Measurements from ENCODE around the gene FCN1.

FCN1 gene

GRCh38 chr9:134889386-134890154, 28.1 kb downstream of the FCN1 start:
- no peak for DNase-seq

DNA sequence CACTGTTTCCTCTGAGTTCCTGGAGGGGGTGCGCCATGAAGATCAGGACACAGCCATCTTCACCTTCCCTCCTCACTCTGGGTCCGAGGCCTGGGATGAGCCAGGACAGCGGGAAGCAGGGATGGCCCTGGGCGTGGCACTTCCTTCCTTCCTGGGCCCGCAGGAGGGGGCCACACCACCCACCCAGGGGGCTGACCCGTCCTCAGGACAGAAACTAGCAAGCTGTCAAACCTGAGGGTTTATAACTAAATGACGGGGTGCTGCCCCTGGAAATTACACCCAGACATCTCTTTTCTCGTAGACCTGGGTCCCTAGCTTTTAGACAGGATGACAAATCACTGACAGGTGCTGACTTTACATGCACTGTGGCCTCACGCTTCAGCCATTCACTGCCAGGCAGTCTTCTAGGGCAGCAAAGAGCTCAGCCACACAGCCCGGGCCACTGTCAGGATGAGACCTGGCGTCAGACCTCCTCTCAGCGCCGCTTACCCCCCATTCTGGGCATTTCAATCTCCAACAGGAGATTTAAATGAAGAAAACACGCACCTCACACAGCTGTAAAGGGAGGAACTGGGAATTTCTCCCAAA, 29.0 kb downstream of the FCN1 start:
- DNase-seq = no peak

DNA sequence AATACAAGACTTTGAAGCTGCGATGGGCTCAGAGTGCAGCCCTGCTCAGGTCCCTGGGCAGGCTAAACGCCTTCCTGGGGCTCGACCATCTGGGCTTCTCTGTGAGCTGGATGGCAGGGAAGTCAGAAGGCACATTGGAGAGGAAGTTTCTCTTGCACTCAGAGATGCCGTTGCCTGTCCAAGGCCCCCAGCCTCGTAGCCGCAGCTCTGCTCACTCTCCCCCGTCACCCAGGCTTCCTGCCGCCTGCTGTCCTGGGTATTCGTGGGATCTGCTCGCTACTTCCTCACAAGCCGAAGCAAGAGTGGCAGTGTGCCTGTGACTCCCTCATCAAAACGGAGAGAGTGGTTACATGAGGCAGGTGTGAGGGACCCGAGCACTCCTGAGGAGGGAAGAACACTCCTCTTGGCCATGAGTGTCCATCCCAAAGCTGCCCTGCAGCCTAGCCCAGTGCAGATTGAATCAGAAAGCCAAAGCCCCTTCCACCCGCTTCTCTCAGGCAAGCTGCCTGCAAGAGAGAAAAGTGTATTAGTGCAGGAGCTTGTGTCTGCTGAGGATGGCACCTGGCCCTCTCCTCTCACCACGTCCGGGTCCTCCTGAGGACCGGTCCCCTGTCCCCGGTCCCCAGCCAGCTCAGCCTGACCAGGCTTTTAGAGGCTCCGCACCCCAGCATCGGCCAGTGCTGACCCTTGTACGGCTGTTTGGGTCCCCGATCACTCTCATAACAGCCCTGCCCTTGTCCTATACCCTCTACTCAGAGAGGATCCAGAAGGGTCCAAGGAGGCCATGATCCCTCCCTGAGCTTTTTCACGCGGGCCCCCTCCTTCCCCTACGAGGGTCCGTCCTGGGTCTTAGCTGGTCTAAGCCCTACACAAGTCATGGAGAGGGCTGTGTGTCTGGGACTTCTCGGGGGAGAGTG, 29.8 kb downstream of the FCN1 start:
- DNase-seq = no peak

DNA sequence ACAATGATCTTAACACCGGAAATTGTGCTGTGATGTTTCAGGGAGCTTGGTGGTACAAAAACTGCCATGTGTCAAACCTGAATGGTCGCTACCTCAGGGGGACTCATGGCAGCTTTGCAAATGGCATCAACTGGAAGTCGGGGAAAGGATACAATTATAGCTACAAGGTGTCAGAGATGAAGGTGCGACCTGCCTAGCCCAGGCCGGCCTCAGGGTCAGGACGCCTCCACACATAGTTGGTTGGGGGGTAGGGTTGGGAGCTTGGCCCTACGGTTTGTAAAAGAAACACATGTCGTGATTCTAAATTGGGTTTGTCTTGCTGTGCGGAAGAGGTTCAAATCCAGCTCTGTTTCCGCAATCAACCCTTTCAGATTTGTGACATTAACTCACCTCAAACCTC, 30.5 kb downstream of the FCN1 start:
- DNase-seq = no peak

GRCh38 chr9:134886413-134886913, 31.2 kb downstream of the FCN1 start:
- DNase-seq = no peak

DNA sequence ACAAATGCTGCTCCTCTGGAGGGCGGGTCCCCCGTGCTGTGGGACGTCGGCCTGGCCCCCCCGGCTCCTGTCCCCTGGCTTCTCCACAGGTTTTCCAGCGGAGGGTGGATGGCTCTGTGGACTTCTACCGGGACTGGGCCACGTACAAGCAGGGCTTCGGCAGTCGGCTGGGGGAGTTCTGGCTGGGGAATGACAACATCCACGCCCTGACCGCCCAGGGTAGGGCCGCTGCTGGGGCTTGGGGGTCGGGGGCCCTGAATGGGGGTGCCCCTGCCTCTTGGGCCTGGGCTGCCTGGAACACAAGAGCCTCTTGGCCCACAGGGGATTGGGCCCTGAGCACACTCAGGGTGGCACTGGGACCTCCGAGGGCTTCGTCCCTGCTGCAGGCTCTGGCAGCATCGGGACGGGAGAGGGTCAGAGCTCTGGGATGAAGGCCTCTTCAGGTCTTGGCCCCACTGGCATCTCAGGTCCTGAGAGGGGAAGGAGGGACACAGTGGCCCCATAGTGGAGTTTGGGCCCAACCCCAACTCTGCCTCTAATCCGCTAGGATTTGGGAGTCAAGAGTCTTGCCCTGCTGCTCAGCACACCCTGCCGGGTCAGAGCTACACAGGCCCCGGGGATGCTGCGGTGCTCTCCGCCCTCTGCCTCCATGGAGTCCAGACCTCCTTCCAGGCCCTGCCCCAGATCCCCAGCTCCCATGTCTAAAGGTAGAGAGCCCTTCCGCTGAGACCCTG, 31.9 kb downstream of the FCN1 start:
- no peak for DNase-seq

DNA sequence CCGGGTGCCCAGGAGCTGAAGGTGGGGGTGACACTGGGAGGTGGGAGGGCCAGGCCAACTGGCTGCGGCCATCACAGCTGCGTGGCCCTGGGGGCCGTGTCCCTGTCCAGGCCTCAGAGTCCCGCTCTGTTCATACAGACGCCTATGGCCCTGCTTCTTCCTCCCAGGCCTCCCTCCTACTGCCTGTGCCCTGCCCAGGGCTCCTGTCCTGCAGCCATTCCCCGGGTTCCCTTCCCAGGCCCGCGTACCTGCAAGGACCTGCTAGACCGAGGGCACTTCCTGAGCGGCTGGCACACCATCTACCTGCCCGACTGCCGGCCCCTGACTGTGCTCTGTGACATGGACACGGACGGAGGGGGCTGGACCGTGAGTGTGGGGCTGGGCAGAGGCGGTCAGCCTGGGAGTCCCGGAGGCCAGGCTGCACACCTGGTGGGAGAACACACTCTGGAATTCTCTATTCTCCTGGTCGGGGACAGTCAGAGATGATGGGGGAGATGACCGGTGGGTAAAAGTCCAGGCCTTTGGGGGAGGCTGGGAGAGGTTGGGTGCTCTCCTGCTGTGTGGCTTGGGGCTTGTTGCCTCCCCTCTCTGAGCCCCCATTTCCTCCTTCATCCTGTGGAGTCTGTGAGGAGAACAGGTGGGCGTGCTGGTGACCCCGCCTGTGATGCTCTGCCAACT, 32.6 kb downstream of the FCN1 start:
- no peak for DNase-seq

- no peak for DNase-seq
Measured at GRCh38 chr9:134884492-134884891, 33.2 kb downstream of the FCN1 start.

DNA sequence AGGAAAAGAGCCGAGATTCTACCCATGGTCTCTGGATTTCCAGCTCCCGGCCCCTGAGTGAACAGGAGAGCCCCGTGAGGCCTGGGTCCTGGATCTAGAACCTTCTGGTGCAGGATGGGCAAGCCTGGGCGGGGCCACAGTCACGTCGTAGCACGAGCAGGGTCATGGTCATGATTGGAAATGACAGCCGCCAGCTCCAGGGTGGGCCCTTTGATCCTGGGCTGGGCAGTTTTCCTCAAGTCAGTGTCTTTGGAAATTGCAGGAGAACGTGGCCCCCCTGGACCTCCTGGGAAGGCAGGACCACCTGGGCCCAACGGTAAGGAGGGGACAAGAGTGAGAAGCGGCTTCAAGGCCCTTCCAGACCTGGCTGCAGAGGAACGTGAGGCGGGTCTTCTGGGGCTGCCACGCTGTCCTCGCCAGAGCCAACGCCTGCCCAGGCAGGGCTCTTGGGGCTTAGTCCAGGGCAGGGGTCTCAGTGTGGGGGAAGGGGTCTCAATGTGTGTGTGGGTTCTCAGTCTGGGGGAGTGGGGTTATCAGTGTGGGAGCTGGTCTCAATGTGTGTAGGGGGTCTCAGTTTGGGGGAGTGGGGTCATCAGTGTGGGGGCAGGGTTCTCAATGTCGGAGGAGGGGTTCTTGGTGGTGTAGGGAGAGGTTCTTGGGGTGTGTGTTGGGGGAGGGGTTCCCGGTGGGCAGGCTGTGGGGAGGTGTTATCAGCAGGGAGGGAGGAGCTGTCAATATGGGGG, 34.5 kb downstream of the FCN1 start:
- DNase-seq = no peak

DNA sequence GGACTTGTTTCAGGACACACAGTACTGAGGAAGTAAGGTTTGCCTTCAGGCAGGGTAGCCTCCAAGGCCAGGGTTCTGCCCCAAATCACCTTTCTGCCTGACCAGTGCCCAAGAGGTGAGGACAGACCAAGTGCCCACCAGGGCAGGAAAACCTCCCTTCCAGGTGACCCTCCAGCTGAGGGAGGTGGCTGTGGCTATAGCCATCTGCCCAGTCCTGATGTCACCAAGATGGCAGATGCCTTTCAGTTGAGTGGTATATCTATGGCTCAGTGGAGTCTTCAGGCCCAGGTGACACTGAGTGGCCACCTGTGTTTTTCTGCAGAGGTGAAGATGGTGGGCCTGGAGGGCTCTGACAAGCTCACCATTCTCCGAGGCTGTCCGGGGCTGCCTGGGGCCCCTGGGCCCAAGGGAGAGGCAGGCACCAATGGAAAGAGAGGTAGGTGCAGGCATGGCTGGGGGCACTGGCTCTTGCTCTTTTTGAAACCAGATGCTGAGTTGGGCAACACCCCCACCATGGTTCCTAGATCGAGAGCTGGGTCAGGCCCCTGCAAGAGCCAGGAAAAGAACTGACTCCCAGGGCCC, 35.4 kb downstream of the FCN1 start:
- no peak for DNase-seq

DNA sequence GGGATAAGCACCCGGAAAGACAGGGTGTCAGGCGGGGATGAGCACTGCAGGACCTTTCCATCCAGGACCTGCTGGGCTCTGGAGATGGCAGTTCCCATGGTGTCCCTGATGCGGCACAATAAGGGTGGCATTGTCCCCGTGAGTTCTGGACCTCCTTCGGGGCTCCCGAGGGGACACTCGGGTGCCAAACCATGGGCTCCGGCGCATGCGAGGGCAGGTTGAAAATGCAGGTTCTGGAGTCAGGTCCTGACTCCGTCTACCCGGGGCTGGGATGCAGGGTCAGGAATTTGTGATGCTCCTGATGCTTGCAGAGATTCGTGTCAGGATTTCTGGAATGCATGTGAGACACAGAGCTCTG, 36.4 kb downstream of the FCN1 start:
- DNase-seq = no peak

GRCh38 chr9:134880484-134881312, 37.0 kb downstream of the FCN1 start, which contains the start of gene FCN2:
FCN2 (plus strand) TSS chr9:134880810; CDS start chr9:134880822, 12 bp downstream.
- no peak for DNase-seq

- DNase-seq = no peak
Measured at GRCh38 chr9:134879664-134880483, 37.8 kb downstream of the FCN1 start.

DNA sequence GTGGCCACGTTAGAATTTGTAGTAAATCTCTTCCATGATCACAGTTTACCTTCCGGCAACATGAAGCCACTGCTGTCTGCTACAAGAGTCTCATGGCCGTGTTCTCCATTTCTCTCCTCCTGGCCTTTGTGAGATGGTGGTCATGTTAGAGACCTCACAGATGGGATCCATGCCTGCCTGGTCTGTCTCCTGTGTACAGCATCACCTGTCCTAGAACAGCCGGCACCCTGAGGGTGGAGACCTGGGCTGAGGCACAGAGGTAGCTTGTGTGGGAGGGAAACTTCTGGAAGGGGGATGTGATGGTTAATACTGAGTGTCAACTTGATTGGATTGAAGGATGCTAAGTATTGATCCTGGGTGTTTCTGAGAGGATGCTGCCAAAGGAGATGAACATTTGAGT, 40.2 kb downstream of the FCN1 start:
- DNase-seq = no peak

GRCh38 chr9:134875371-134875770, 42.3 kb downstream of the FCN1 start:
- DNase-seq = no peak

- DNase-seq = no peak
Measured at GRCh38 chr9:134872482-134873231, 45.1 kb downstream of the FCN1 start.

GRCh38 chr9:134871697-134872340, 45.9 kb downstream of the FCN1 start:
- DNase-seq = no peak

Measured in stimulated activated CD4-positive, alpha-beta T cell treated with anti-CD3 and anti-CD28 coated beads, Interleukin-1b, Interleukin-23, amount 100 ng/mL, for 48 hours (primary cell).